Neural progenitor cell (in vitro differentiated cells): ENCODE measurements around the gene CELSR3.

ENCODE experiments used
- EZH2 ChIP-seq: fragments of 200-600 bp; sonication (generic); IDR thresholded peaks from 2 replicates; pipeline ENCODE4 v1.6.1; 2017; ENCODE audit warnings: antibody characterized with exemption, mild to moderate bottlenecking, moderate library complexity
- EZH2phosphoT487 ChIP-seq: fragments of 200-600 bp; sonication (generic); IDR thresholded peaks from 2 replicates; pipeline ENCODE4 v1.6.1; 2017; ENCODE audit warnings: antibody characterized with exemption
- TF ChIP-seq, protein P1 (sequence below): fragments of 200-600 bp; sonication (generic); IDR thresholded peaks from 2 replicates; pipeline ENCODE4 v1.5.1; 2017; ENCODE audit warnings: antibody characterized with exemption, mild to moderate bottlenecking

DNA sequence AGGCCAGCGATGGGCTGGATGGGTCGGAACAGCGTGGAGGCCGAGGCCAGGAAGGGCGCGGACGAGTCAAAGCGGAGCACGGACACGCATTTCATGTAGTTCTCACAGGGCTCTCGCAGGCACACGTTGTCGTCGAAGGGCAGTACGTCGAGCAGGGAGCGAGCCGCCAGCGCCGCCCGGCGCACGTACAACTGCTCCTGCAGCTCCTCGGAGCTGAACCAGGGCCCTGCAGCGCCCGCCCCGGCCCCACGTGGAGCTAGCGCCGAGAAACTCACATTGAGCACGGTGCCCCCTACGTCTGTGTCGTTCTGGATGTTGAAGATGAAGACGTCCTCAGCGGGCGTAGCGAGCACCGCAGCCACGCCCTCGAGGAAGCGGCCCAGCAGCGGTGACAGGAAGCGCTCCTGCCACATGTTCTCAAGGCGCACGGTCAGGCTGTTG is 5.8 kb downstream of the CELSR3 start:
- TF ChIP-seq EZH2 (no peak), EZH2phosphoT487 (no peak)
- TF ChIP-seq, protein P1, sequence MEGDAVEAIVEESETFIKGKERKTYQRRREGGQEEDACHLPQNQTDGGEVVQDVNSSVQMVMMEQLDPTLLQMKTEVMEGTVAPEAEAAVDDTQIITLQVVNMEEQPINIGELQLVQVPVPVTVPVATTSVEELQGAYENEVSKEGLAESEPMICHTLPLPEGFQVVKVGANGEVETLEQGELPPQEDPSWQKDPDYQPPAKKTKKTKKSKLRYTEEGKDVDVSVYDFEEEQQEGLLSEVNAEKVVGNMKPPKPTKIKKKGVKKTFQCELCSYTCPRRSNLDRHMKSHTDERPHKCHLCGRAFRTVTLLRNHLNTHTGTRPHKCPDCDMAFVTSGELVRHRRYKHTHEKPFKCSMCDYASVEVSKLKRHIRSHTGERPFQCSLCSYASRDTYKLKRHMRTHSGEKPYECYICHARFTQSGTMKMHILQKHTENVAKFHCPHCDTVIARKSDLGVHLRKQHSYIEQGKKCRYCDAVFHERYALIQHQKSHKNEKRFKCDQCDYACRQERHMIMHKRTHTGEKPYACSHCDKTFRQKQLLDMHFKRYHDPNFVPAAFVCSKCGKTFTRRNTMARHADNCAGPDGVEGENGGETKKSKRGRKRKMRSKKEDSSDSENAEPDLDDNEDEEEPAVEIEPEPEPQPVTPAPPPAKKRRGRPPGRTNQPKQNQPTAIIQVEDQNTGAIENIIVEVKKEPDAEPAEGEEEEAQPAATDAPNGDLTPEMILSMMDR: no peak
